Measurements from ENCODE around the gene C16orf78. TPM values are rescaled to one million over a fixed set of nuclear protein-coding genes. Genes with fewer than 3 reads are reported as not detected.

The C16orf78 gene
- total RNA-seq, 1 experiment from 2014 or later: not detected

GRCh38 chr16:49342336-49343265 lies 31.0 kb upstream of the C16orf78 start:
- Histone ChIP-seq H3K27ac (no peak overlapping the region), H3K4me1 (replicated peaks) (no peaks in the 10 kb centered on the region), H3K36me3 (no peaks in the 10 kb centered on the region), H3K4me3 (no peak overlapping the region), H3K9me3 (replicated peaks) (no peaks in the 10 kb centered on the region), H3K27me3 (replicated peaks) (no peaks in the 10 kb centered on the region)
- DNase-seq (ENCODE audit: low read depth in 1 of 2, low spot score in 2 of 2): peak in 1 of 2 experiments; percentile 32

DNA sequence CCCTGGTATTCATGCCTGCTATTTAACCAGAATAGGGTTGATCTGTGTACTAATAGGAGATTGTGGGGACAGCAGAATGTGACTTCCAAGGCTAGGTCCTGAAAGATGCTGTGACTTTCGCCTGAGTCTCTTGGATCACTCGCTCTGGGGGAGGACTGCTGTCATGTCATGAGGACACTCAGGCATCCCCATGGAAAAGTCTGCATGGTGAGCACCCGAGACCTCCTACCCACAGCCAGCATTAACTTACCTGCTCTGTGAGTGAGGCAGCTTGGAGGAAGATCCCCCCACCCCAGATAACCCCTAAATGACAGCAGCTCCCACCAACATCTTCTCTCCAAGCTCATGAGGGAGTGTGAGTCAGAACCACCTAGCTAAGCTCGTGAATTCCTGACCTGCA lies 30.3 kb upstream of the C16orf78 start:
- H3K27me3 ChIP-seq (replicated peaks): no peaks in the 10 kb centered on the region
- no peaks in the 10 kb centered on the region for H3K4me1 ChIP-seq (replicated peaks)
- no peaks in the 10 kb centered on the region for H3K36me3 ChIP-seq
- H3K27ac ChIP-seq: no peak overlapping the region
- no peak overlapping the region for H3K4me3 ChIP-seq
- peak in 1 of 2 experiments; percentile 11 for DNase-seq (ENCODE audit: low read depth in 1 of 2, low spot score in 2 of 2)
- H3K9me3 ChIP-seq (replicated peaks): no peaks in the 10 kb centered on the region

- no peak overlapping the region for H3K4me3 ChIP-seq
- H3K27me3 ChIP-seq (replicated peaks): no peaks in the 10 kb centered on the region
- no peaks in the 10 kb centered on the region for H3K9me3 ChIP-seq (replicated peaks)
- DNase-seq (ENCODE audit: low read depth in 1 of 2, low spot score in 2 of 2): no peak
- no peaks in the 10 kb centered on the region for H3K36me3 ChIP-seq
- H3K4me1 ChIP-seq (replicated peaks): no peaks in the 10 kb centered on the region
- H3K27ac ChIP-seq: no peak overlapping the region
Observed at GRCh38 chr16:49344401-49344800, 29.2 kb upstream of the C16orf78 start.

DNA sequence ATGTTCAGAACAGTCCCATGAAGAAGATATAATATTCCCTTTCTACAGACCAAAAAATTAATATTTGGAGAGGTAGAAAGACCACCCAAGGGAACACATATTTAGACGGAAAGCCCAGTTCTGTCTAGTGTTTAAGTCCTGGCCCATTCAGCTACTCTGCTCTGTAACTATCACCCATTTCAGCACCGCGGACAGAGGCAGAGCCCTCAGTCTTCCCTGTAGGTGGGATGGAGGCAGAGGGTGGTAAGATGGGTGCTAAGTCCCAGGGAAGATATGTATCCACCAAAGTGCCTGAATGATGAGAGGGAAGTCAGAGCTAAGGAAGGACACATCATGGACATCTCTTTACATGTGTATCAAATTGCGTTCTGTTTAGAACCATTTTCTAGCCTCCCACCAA lies 27.8 kb upstream of the C16orf78 start:
- H3K9me3 ChIP-seq (replicated peaks): no peaks in the 10 kb centered on the region
- H3K4me1 ChIP-seq (replicated peaks): no peaks in the 10 kb centered on the region
- no peak overlapping the region for H3K4me3 ChIP-seq
- no peak for DNase-seq (ENCODE audit: low read depth in 1 of 2, low spot score in 2 of 2)
- H3K27ac ChIP-seq: no peak overlapping the region
- H3K36me3 ChIP-seq: no peaks in the 10 kb centered on the region
- no peaks in the 10 kb centered on the region for H3K27me3 ChIP-seq (replicated peaks)

- Histone ChIP-seq H3K27ac (no peak overlapping the region), H3K27me3 (replicated peaks) (no peaks in the 10 kb centered on the region), H3K36me3 (no peaks in the 10 kb centered on the region), H3K4me1 (replicated peaks) (no peaks in the 10 kb centered on the region), H3K9me3 (replicated peaks) (no peaks in the 10 kb centered on the region), H3K4me3 (no peak overlapping the region)
- no peak for DNase-seq (ENCODE audit: low read depth in 1 of 2, low spot score in 2 of 2)
Observed at GRCh38 chr16:49346459-49346858, 27.1 kb upstream of the C16orf78 start.

- H3K4me3 ChIP-seq: no peak overlapping the region
- no peaks in the 10 kb centered on the region for H3K27me3 ChIP-seq (replicated peaks)
- H3K27ac ChIP-seq: no peak overlapping the region
- H3K36me3 ChIP-seq: no peaks in the 10 kb centered on the region
- no peak for DNase-seq (ENCODE audit: low read depth in 1 of 2, low spot score in 2 of 2)
- H3K4me1 ChIP-seq (replicated peaks): no peaks in the 10 kb centered on the region
- H3K9me3 ChIP-seq (replicated peaks): no peaks in the 10 kb centered on the region
Observed at GRCh38 chr16:49347476-49347875, 26.1 kb upstream of the C16orf78 start.

DNA sequence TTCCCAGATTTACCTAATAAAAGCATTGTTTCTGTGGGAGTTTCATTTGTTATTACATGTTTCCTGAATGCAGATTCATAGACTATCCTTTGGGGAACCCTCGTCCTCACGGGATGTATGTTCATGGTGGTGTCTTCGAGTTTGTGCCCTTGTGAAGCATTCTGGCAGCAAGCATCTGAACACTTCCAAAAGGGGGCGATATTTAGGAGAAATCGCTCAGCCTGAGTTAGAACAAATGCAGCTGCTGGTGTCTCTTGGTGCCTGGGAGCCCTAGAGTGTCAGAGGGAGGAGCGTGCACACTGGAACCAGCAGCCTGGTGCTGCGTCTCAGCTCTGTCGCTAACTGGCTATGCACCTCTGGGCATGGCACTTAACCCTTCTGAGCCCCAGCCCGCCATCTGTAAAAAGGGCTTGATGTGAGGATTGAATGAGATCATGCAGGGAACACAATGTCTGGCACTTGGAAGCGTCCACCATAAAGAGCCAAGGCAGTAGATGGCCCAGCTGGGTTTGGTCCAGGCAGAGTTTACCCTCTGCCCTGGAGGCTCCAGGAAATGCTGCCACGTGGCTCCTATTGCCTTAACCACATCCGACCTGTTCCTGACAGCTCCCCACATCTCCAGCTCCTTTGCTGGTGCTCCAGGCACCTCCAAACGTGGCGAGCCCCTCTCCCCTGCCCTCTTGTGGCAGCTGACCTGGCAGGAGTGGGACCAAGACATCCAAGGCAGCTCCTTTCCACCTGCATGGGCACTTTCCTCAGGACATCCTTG lies 25.0 kb upstream of the C16orf78 start:
- H3K36me3 ChIP-seq: no peaks in the 10 kb centered on the region
- H3K4me1 ChIP-seq (replicated peaks): no peaks in the 10 kb centered on the region
- no peak for DNase-seq (ENCODE audit: low read depth in 1 of 2, low spot score in 2 of 2)
- no peak overlapping the region for H3K27ac ChIP-seq
- H3K4me3 ChIP-seq: no peak overlapping the region
- no peaks in the 10 kb centered on the region for H3K27me3 ChIP-seq (replicated peaks)
- no peaks in the 10 kb centered on the region for H3K9me3 ChIP-seq (replicated peaks)

DNA sequence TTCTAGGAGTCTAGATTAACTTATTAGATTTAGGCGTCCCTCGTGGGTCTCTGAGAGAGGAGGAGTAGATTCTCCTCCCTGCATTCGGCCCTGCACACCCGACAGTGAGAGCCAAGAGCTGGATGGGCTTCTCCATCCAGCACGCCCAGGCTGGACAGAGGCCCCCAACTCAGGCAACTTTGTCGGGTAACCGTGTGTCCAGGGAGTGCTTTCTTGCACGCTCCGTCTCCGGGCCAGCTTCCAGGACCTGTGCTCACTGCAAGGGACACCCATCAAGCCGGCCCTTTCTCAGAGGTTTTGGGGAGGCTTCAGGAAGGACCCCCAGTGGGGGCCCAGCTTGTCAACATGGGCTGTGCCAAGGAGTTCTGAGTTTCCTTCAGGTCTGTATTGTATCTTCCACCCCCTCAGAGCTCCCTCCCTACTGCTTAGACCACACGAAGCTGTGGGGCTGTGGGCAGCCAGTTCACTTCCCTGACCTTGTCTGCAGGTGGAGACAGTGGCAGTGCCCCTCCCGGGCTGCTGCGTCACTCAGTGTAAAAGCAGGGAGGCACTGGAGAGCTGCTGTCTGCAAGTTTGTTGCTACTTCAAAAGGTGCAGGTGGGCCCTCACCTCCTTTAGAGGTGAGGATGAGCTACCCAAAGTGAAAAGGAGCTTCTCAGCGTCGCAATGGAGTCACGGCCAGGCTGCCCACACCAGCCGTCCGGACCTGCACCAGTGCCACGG lies 24.0 kb upstream of the C16orf78 start:
- H3K27ac ChIP-seq: no peak overlapping the region
- no peaks in the 10 kb centered on the region for H3K36me3 ChIP-seq
- no peak overlapping the region for H3K4me3 ChIP-seq
- H3K27me3 ChIP-seq (replicated peaks): no peaks in the 10 kb centered on the region
- no peaks in the 10 kb centered on the region for H3K4me1 ChIP-seq (replicated peaks)
- no peaks in the 10 kb centered on the region for H3K9me3 ChIP-seq (replicated peaks)
- DNase-seq (ENCODE audit: low read depth in 1 of 2, low spot score in 2 of 2): no peak

DNA sequence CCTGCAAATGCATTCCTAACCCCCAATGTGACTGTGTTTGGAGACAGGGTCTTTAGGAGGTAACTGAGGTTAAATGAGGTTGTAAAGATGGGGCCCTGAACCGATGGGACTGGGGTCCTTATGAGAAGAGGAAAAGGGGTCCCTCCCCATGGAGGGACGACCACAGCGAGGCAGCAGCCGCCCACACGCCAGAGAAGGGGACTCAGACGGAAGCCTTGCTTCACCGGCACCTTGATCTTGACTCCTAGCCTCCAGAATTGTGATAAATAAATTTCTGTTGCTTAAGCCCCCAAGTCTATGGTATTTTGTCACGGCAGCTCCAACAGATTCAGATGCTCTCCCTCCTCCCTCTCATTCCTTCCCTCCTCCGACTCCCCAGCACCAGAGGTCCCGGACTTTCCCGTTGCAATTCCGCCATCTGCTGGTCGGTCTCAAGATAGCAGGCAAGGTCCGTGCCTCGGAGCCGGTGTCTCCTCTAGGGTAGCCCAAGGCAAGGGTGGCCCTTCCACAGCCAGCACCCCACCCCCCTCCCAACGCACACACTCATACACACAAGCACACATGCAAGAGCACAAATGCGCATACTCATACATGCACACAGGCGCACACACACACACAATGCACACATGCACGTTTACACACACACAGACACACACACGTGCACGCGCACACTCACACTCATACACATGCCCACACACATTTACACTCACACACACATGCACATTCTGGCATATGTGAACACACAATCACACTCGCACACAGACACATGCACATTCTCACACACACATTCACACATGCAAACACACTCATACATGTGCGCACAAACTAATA lies 23.1 kb upstream of the C16orf78 start:
- Histone ChIP-seq H3K9me3 (replicated peaks) (no peaks in the 10 kb centered on the region), H3K27ac (no peak overlapping the region), H3K36me3 (no peaks in the 10 kb centered on the region), H3K4me1 (replicated peaks) (no peaks in the 10 kb centered on the region), H3K4me3 (no peak overlapping the region), H3K27me3 (replicated peaks) (no peaks in the 10 kb centered on the region)
- peak; percentile 54 to 64 for DNase-seq (ENCODE audit: low read depth in 1 of 2, low spot score in 2 of 2)

GRCh38 chr16:49351096-49351487 lies 22.5 kb upstream of the C16orf78 start:
- Histone ChIP-seq H3K27ac (no peak overlapping the region), H3K36me3 (no peaks in the 10 kb centered on the region), H3K27me3 (replicated peaks) (no peaks in the 10 kb centered on the region), H3K4me1 (replicated peaks) (no peaks in the 10 kb centered on the region), H3K9me3 (replicated peaks) (no peaks in the 10 kb centered on the region), H3K4me3 (no peak overlapping the region)
- no peak for DNase-seq (ENCODE audit: low read depth in 1 of 2, low spot score in 2 of 2)

- Histone ChIP-seq H3K27me3 (replicated peaks) (no peaks in the 10 kb centered on the region), H3K4me1 (replicated peaks) (no peaks in the 10 kb centered on the region), H3K4me3 (no peak overlapping the region), H3K27ac (no peak overlapping the region), H3K9me3 (replicated peaks) (no peaks in the 10 kb centered on the region), H3K36me3 (no peaks in the 10 kb centered on the region)
- no peak for DNase-seq (ENCODE audit: low read depth in 1 of 2, low spot score in 2 of 2)
Observed at GRCh38 chr16:49352892-49353291, 20.7 kb upstream of the C16orf78 start.

- no peaks in the 10 kb centered on the region for H3K27me3 ChIP-seq (replicated peaks)
- H3K4me1 ChIP-seq (replicated peaks): no peaks in the 10 kb centered on the region
- no peaks in the 10 kb centered on the region for H3K36me3 ChIP-seq
- no peak overlapping the region for H3K27ac ChIP-seq
- no peak for DNase-seq (ENCODE audit: low read depth in 1 of 2, low spot score in 2 of 2)
- no peaks in the 10 kb centered on the region for H3K9me3 ChIP-seq (replicated peaks)
- H3K4me3 ChIP-seq: no peak overlapping the region
Observed at GRCh38 chr16:49353680-49354079, 19.9 kb upstream of the C16orf78 start.

DNA sequence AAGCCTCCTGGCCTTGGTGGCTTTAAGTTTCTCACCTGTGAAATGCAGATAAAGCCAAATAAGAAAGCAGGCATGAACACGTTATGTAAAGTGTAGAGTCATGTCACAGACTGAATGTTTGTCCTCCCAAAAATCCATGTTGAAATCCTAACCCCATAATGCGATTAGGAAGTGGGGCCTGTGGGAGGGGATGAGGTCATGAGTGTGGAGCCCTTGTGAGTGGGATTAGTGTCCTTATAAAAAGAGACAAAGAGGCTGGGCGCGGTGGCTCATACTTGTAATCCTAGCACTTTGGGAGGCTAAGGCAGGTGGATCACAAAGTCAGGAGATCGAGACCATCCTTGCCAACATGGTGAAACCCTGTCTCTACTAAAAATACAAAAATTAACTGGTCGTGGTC lies 19.5 kb upstream of the C16orf78 start:
- no peak for DNase-seq (ENCODE audit: low read depth in 1 of 2, low spot score in 2 of 2)
- Histone ChIP-seq H3K4me1 (replicated peaks) (no peaks in the 10 kb centered on the region), H3K27me3 (replicated peaks) (no peaks in the 10 kb centered on the region), H3K36me3 (no peaks in the 10 kb centered on the region), H3K4me3 (no peak overlapping the region), H3K27ac (no peak overlapping the region), H3K9me3 (replicated peaks) (no peaks in the 10 kb centered on the region)
